H7 (cell line): ENCODE results near the gene CFAP107. TPM values are rescaled to one million over a fixed set of nuclear protein-coding genes. Genes with fewer than 3 reads are reported as not detected.

Experiments used
- DNase-seq: peaks from one replicate; pipeline ENCODE4 v3.0.0; 2012
- H3K27me3 ChIP-seq: 2 replicates; pipeline ENCODE4 v1.6.0; 2011; ENCODE audit warnings: mild to moderate bottlenecking, low read length; ENCODE audit not compliant: control insufficient read depth, insufficient read depth
- H3K36me3 ChIP-seq: replicated peaks from 2 replicates; pipeline ENCODE4 v1.5.1; 2011; ENCODE audit warnings: low read length; ENCODE audit not compliant: control insufficient read depth, insufficient read depth
- H3K4me3 ChIP-seq: 2 replicates; pipeline ENCODE4 v1.5.1; 2011; ENCODE audit warnings: low read depth, mild to moderate bottlenecking, control low read depth, low read length, moderate library complexity; ENCODE audit not compliant: insufficient read depth
- total RNA-seq: library from RNA; depleted of rRNA; stranded (reverse); fragments of >200 nt; shearing (Covaris generic); gene quantifications from 2 replicates; pipeline ENCODE4 v1.2.3, GENCODE V29; 2014

The CFAP107 gene
- total RNA-seq, 1 experiment from 2014 or later: not detected

- peak; percentile 73 for DNase-seq
- H3K4me3 ChIP-seq: no peak overlapping the region
- no peaks in the 10 kb centered on the region for H3K36me3 ChIP-seq
Measured at GRCh38 chr1:12760256-12760795, 14.3 kb downstream of the CFAP107 start.

GRCh38 chr1:12761781-12762180, 15.8 kb downstream of the CFAP107 start:
- DNase-seq: no peak
- Histone ChIP-seq H3K4me3 (no peak overlapping the region), H3K27me3 (no peaks in the 10 kb centered on the region), H3K36me3 (no peaks in the 10 kb centered on the region)

More at GRCh38 chr1:12760256-12760795, 14.3 kb downstream of the CFAP107 start:
- no peaks in the 10 kb centered on the region for H3K27me3 ChIP-seq

- no peak for DNase-seq
- Histone ChIP-seq H3K36me3 (no peaks in the 10 kb centered on the region), H3K4me3 (no peak overlapping the region)
Measured at GRCh38 chr1:12762766-12763165, 16.8 kb downstream of the CFAP107 start.

DNA sequence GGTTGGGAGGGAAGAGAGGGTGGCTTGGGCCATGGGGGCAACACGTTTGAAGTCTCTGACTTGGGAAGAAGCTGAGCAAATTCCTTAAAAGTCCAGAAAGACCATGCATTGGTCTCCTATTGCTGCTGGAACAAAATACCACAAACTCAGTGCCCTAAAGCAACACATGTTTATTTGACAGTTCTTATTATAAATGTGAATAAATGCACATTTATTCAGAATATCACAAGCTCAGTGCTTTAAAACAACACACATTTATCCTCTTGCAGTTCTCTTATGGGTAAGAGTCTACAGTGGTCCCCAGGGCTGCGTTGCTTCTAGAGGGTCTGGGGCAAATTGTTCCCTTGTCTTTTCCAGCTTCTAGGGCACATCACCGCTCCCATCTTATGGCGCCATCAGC, 17.5 kb downstream of the CFAP107 start:
- no peak for DNase-seq

More at GRCh38 chr1:12762766-12763165, 16.8 kb downstream of the CFAP107 start:
- no peaks in the 10 kb centered on the region for H3K27me3 ChIP-seq

GRCh38 chr1:12764016-12764415, 18.0 kb downstream of the CFAP107 start:
- Histone ChIP-seq H3K36me3 (no peaks in the 10 kb centered on the region), H3K4me3 (no peak overlapping the region), H3K27me3 (no peaks in the 10 kb centered on the region)
- peak; percentile 56 for DNase-seq

More for the DNA sequence above, 17.5 kb downstream of the CFAP107 start:
- H3K4me3 ChIP-seq: no peak overlapping the region
- H3K27me3 ChIP-seq: no peaks in the 10 kb centered on the region
- H3K36me3 ChIP-seq: no peaks in the 10 kb centered on the region

- Histone ChIP-seq H3K36me3 (no peaks in the 10 kb centered on the region), H3K27me3 (no peaks in the 10 kb centered on the region; the same call in 1 of the 2 replicates), H3K4me3 (no peak overlapping the region)
- DNase-seq: peak; percentile 2
Measured at GRCh38 chr1:12769031-12769430, 23.0 kb downstream of the CFAP107 start.

GRCh38 chr1:12769976-12770505, 24.0 kb downstream of the CFAP107 start:
- peak; percentile 0 for DNase-seq
- Histone ChIP-seq H3K36me3 (no peaks in the 10 kb centered on the region), H3K4me3 (no peak overlapping the region), H3K27me3 (no peaks in the 10 kb centered on the region; the same call in 1 of the 2 replicates)

GRCh38 chr1:12770620-12771019, 24.6 kb downstream of the CFAP107 start:
- H3K4me3 ChIP-seq: no peak overlapping the region
- no peaks in the 10 kb centered on the region; the same call in 1 of the 2 replicates for H3K27me3 ChIP-seq
- peak; percentile 1 for DNase-seq
- no peaks in the 10 kb centered on the region for H3K36me3 ChIP-seq

- DNase-seq: peak; percentile 2
- Histone ChIP-seq H3K36me3 (no peaks in the 10 kb centered on the region), H3K4me3 (no peak overlapping the region), H3K27me3 (no peaks in the 10 kb centered on the region; the same call in 1 of the 2 replicates)
Measured at GRCh38 chr1:12771186-12771585, 25.2 kb downstream of the CFAP107 start.

- no peak overlapping the region for H3K4me3 ChIP-seq
- H3K36me3 ChIP-seq: no peaks in the 10 kb centered on the region
- H3K27me3 ChIP-seq: no peaks in the 10 kb centered on the region; the same call in 1 of the 2 replicates
- DNase-seq: peak; percentile 2
Measured at GRCh38 chr1:12772520-12772919, 26.5 kb downstream of the CFAP107 start.

GRCh38 chr1:12773438-12773837, 27.4 kb downstream of the CFAP107 start, which contains the start of gene PRAMEF12:
Gene PRAMEF12, plus strand, starts transcription at chr1:12773738. Its CDS starts 1,130 bp downstream, at chr1:12774868.
- Histone ChIP-seq H3K27me3 (no peaks in the 10 kb centered on the region; the same call in 1 of the 2 replicates), H3K36me3 (no peaks in the 10 kb centered on the region), H3K4me3 (no peak within 1 kb of the TSS)
- peak; percentile 2 for DNase-seq

GRCh38 chr1:12774801-12775345, 28.9 kb downstream of the CFAP107 start:
- no peaks in the 10 kb centered on the region for H3K36me3 ChIP-seq
- no peak overlapping the region for H3K4me3 ChIP-seq
- no peaks in the 10 kb centered on the region; the same call in 1 of the 2 replicates for H3K27me3 ChIP-seq
- no peak for DNase-seq

DNA sequence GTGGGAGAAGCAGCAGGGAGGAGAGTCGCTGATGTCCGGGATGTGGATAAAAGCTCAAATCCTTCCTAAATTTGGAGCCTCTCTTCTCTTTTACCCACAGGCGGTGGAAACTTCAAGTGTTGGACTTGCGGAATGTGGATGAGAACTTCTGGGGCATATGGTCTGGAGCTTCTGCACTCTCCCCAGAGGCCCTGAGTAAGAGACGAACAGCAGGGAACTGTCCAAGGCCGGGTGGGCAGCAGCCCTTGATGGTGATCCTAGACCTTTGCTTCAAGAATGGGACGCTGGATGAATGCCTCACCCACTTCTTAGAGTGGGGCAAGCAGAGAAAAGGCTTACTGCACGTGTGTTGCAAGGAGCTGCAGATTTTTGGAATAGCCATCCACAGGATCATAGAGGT, 29.4 kb downstream of the CFAP107 start:
- Histone ChIP-seq H3K27me3 (no peaks in the 10 kb centered on the region; the same call in 1 of the 2 replicates), H3K4me3 (no peak overlapping the region), H3K36me3 (no peaks in the 10 kb centered on the region)
- DNase-seq: peak; percentile 0

GRCh38 chr1:12776801-12777557, 31.0 kb downstream of the CFAP107 start:
- H3K27me3 ChIP-seq: no peaks in the 10 kb centered on the region; the same call in 1 of the 2 replicates
- H3K4me3 ChIP-seq: no peak overlapping the region
- peak; percentile 3 for DNase-seq
- H3K36me3 ChIP-seq: no peaks in the 10 kb centered on the region
